Liver (tissue), 9 donors: ENCODE measurements around the gene RBM28. TPM values are rescaled to one million over a fixed set of nuclear protein-coding genes. Genes with fewer than 3 reads are reported as not detected.
A peak's percentile ranks its signal among the peaks of the same experiment; 100 is the strongest.

Source experiments
- DNase-seq: peaks from one replicate; pipeline ENCODE4 v3.0.0-alpha.2; 2017; ENCODE audit warnings: low spot score
- H3K27ac ChIP-seq, 2 donors: one replicate each; pipeline ENCODE4 v1.7.0; 2013; ENCODE audit warnings: inconsistent platforms in 2 of 2, low read length in 2 of 2, control low read depth in 1 of 2, low read depth in 1 of 2, mild to moderate bottlenecking in 1 of 2
- H3K27me3 ChIP-seq, 4 donors: one replicate each; pipeline versions ENCODE4 v1.6.1 to v1.7.0; 2013; ENCODE audit warnings: low read length in 3 of 4, inconsistent platforms in 1 of 4, mild to moderate bottlenecking in 1 of 4, moderate library complexity in 1 of 4; ENCODE audit not compliant: control insufficient read depth in 4 of 4, insufficient read depth in 4 of 4
- H3K36me3 ChIP-seq, 4 donors: one replicate each; pipeline versions ENCODE4 v1.6.1 to v1.7.0; 2013; ENCODE audit warnings: low read length in 3 of 4, mild to moderate bottlenecking in 3 of 4, low read depth in 1 of 4, moderate library complexity in 1 of 4; ENCODE audit not compliant: control insufficient read depth in 4 of 4, insufficient read depth in 3 of 4
- H3K4me1 ChIP-seq, 4 donors: one replicate each; pipeline versions ENCODE4 v1.6.1 to v1.7.0; 2013; ENCODE audit warnings: low read length in 3 of 4, mild to moderate bottlenecking in 3 of 4, moderate library complexity in 1 of 4; ENCODE audit not compliant: control insufficient read depth in 4 of 4, insufficient read depth in 4 of 4
- H3K4me3 ChIP-seq, 3 donors: one replicate each; pipeline versions ENCODE4 v1.6.1 to v1.7.0; 2013; ENCODE audit warnings: low read length in 3 of 3, control low read depth in 1 of 3, low read depth in 1 of 3, mild to moderate bottlenecking in 1 of 3
- H3K9ac ChIP-seq, 2 donors: one replicate each; pipeline ENCODE4 v1.7.0; 2013; ENCODE audit warnings: low read length in 2 of 2, mild to moderate bottlenecking in 2 of 2, moderate library complexity in 2 of 2, control low read depth in 1 of 2, low read depth in 1 of 2
- H3K9me3 ChIP-seq, 4 donors: one replicate each; pipeline versions ENCODE4 v1.6.1 to v1.7.0; 2013; ENCODE audit warnings: low read length in 3 of 4; ENCODE audit not compliant: control insufficient read depth in 4 of 4
- CTCF ChIP-seq: fragments of 150-350 bp; IDR thresholded peaks from 2 replicates; pipeline ENCODE4 v1.5.1; 2017; ENCODE audit warnings: improper control_type of control experiment, low read depth, low read length; ENCODE audit not compliant: missing input control
- EGR1 ChIP-seq, 2 donors: IDR thresholded peaks; 2 replicates each; pipeline ENCODE4 v1.6.1; 2016 to 2018; ENCODE audit warnings: antibody characterized with exemption in 2 of 2, low read depth in 2 of 2
- FOXA1 ChIP-seq: IDR thresholded peaks from 2 replicates; pipeline ENCODE4 v1.6.1; 2016; ENCODE audit warnings: antibody characterized with exemption
- GABPA ChIP-seq, 2 donors: IDR thresholded peaks in 1 of 2; conservative IDR thresholded peaks in 1 of 2; 2 replicates each; pipeline ENCODE4 v1.6.1; 2016; ENCODE audit warnings: antibody characterized with exemption in 2 of 2, mild to moderate bottlenecking in 1 of 2, moderate library complexity in 1 of 2
- HNF4A ChIP-seq, 2 donors: conservative IDR thresholded peaks; 2 replicates each; pipeline ENCODE4 v1.6.1; 2016; ENCODE audit warnings: antibody characterized with exemption in 2 of 2, mild to moderate bottlenecking in 2 of 2
- HNF4G ChIP-seq: IDR thresholded peaks from 2 replicates; pipeline ENCODE4 v1.6.1; 2016; ENCODE audit warnings: antibody characterized with exemption
- NR2F2 ChIP-seq: IDR thresholded peaks from 2 replicates; pipeline ENCODE4 v1.6.1; 2016; ENCODE audit warnings: antibody characterized with exemption
- REST ChIP-seq: IDR thresholded peaks from 2 replicates; pipeline ENCODE4 v1.6.1; 2016; ENCODE audit warnings: antibody characterized with exemption, mild to moderate bottlenecking
- RXRA ChIP-seq, 2 donors: IDR thresholded peaks; 2 replicates each; pipeline ENCODE4 v1.6.1; 2017 to 2018; ENCODE audit warnings: antibody characterized with exemption in 2 of 2, mild to moderate bottlenecking in 1 of 2
- SP1 ChIP-seq: IDR thresholded peaks from 2 replicates; pipeline ENCODE4 v1.6.1; 2018; ENCODE audit warnings: antibody characterized with exemption, mild to moderate bottlenecking
- TAF1 ChIP-seq: conservative IDR thresholded peaks from 2 replicates; pipeline ENCODE4 v1.6.1; 2016; ENCODE audit warnings: antibody characterized with exemption, mild to moderate bottlenecking
- WGBS: extraction: QIAGEN DNeasy Blood & Tissue Kit; methylation state at CpG from one replicate; pipeline ENCODE4 v1.1.7; 2013; 5-methylcytosine and 5-hydroxymethylcytosine counted together
- polyA plus RNA-seq, 2 donors: library from polyadenylated mRNA; stranded (reverse) in 1 of 2; unstranded in 1 of 2; fragments of 200-250 nt in 1 of 2; fragments of >200 nt in 1 of 2; fragmentation: Nextera tagmentation in 1 of 2; extraction: Ambion mirVana in 1 of 2; gene quantifications; one replicate each; pipeline versions ENCODE4 v1.2.1 to v1.2.3, GENCODE V29; 2013 to 2015
- total RNA-seq, 2 donors: library from RNA; depleted of rRNA; stranded (reverse); fragments of >200 nt; gene quantifications; one replicate each; pipeline ENCODE4 v1.2.3, GENCODE V29; 2014
- TF ChIP-seq, protein P1 (sequence below): IDR thresholded peaks from 2 replicates; pipeline ENCODE4 v1.6.1; 2016; ENCODE audit warnings: antibody characterized with exemption
- TF ChIP-seq, protein P2 (sequence below): IDR thresholded peaks from 2 replicates; pipeline ENCODE4 v1.6.1; 2016; ENCODE audit warnings: antibody characterized with exemption
- donor health status: healthy.
- donor health status: healthy.
- donor health status: healthy.
- donor health status: healthy.
- donor health status: healthy.

Gene RBM28
- total and polyA plus RNA-seq, 4 donors, result 3.6 to 16.1 (median 11.7) TPM

- Histone ChIP-seq H3K4me3 (no peak overlapping the region), H3K36me3 (no peaks in the 10 kb centered on the region), H3K4me1 (peaks cover 2 to 21% (median 17%) of the 10 kb centered on the region in 4 donors), H3K9ac (no peak overlapping the region), H3K9me3 (peaks cover 0 to 2% (median under 1%) of the 10 kb centered on the region in 4 donors), H3K27me3 (no peaks in the 10 kb centered on the region), H3K27ac (no peak overlapping the region)
- TF ChIP-seq CTCF (no peak), HNF4A (conservative IDR thresholded peaks at IDR 0.05) (no peak), FOXA1 (no peak), GABPA (IDR thresholded peaks at IDR 0.05 in 1 of 2, conservative IDR thresholded peaks at IDR 0.05 in 1 of 2) (no peak), NR2F2 (no peak), REST (no peak), SP1 (no peak)
- TF ChIP-seq, protein P1, sequence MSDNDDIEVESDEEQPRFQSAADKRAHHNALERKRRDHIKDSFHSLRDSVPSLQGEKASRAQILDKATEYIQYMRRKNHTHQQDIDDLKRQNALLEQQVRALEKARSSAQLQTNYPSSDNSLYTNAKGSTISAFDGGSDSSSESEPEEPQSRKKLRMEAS, result no peak
- 77% methylated on average over 4 of the region's 4 CpGs for WGBS
- no peak for DNase-seq
Measured at GRCh38 chr7:128274246-128274883, 69.3 kb downstream of the RBM28 start.

- peak overlapping the region in 1 of 2 donors; percentile 23 for H3K9ac ChIP-seq
- 21% methylated on average over 30 of the region's 30 CpGs for WGBS
- no peak overlapping the region for H3K27ac ChIP-seq
- peaks cover 0 to 3% (median 0%) of the 10 kb centered on the region in 4 donors for H3K27me3 ChIP-seq
- no peaks in the 10 kb centered on the region for H3K9me3 ChIP-seq
- DNase-seq, result no peak
- no peaks in the 10 kb centered on the region for H3K36me3 ChIP-seq
- H3K4me3 ChIP-seq, result peak overlapping the region in 2 of 3 donors; percentile 19 to 27
- H3K4me1 ChIP-seq, result peaks cover 2 to 21% (median 17%) of the 10 kb centered on the region in 4 donors
- TF ChIP-seq RXRA (IDR thresholded peaks at IDR 0.05), result no peak
- no peak for TF ChIP-seq GABPA (IDR thresholded peaks at IDR 0.05 in 1 of 2, conservative IDR thresholded peaks at IDR 0.05 in 1 of 2)
- TF ChIP-seq CTCF, result no peak
- no peak for TF ChIP-seq HNF4G
- TF ChIP-seq, protein P2, sequence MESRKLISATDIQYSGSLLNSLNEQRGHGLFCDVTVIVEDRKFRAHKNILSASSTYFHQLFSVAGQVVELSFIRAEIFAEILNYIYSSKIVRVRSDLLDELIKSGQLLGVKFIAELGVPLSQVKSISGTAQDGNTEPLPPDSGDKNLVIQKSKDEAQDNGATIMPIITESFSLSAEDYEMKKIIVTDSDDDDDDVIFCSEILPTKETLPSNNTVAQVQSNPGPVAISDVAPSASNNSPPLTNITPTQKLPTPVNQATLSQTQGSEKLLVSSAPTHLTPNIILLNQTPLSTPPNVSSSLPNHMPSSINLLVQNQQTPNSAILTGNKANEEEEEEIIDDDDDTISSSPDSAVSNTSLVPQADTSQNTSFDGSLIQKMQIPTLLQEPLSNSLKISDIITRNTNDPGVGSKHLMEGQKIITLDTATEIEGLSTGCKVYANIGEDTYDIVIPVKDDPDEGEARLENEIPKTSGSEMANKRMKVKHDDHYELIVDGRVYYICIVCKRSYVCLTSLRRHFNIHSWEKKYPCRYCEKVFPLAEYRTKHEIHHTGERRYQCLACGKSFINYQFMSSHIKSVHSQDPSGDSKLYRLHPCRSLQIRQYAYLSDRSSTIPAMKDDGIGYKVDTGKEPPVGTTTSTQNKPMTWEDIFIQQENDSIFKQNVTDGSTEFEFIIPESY, result no peak
- TF ChIP-seq NR2F2, result no peak
- no peak for TF ChIP-seq EGR1 (IDR thresholded peaks at IDR 0.05; ENCODE audit: low read depth in 2 of 2)
- no peak for TF ChIP-seq TAF1
Measured at GRCh38 chr7:128271942-128272481, 71.7 kb downstream of the RBM28 start.
